Neural cell (in vitro differentiated cells): Measurements from ENCODE around the gene LTO1. TPM values are rescaled to one million over a fixed set of nuclear protein-coding genes. Genes with fewer than 3 reads are reported as not detected.

Experiments used
- H2AFZ ChIP-seq: fragments of 200-600, 300-800 bp; sonication (generic), shearing (Covaris generic); 2 replicates; pipeline ENCODE4 v1.6.0; 2014; ENCODE audit warnings: low read depth, mild to moderate bottlenecking, antibody characterized with exemption, low read length, moderate library complexity
- H3F3A ChIP-seq: fragments of 200-600 bp; shearing (Covaris generic); 2 replicates; pipeline ENCODE4 v1.6.1; 2016; ENCODE audit warnings: mild to moderate bottlenecking, moderate library complexity, mixed read lengths, antibody characterized with exemption, low read length; ENCODE audit not compliant: insufficient read depth, poor library complexity, severe bottlenecking
- H3K27ac ChIP-seq: fragments of 200-600, 300-800 bp; sonication (generic), shearing (Covaris generic); 2 replicates; pipeline ENCODE4 v1.5.1; 2014; ENCODE audit warnings: mild to moderate bottlenecking, low read length, moderate library complexity
- H3K27me3 ChIP-seq: fragments of 300-800, 200-600 bp; sonication (generic), shearing (Covaris generic); 2 replicates; pipeline ENCODE4 v1.6.0; 2014; ENCODE audit warnings: mild to moderate bottlenecking, low read depth, low read length, moderate library complexity; ENCODE audit not compliant: insufficient read depth
- H3K36me3 ChIP-seq: fragments of 300-800, 200-600 bp; sonication (generic), shearing (Covaris generic); 2 replicates; pipeline ENCODE4 v1.5.1; 2014; ENCODE audit warnings: mild to moderate bottlenecking, antibody characterized with exemption, low read length, moderate library complexity; ENCODE audit not compliant: insufficient read depth
- H3K4me2 ChIP-seq: fragments of 300-800, 200-600 bp; sonication (generic), shearing (Covaris generic); 2 replicates; pipeline ENCODE4 v1.6.0; 2014; ENCODE audit warnings: mild to moderate bottlenecking, low read length
- H3K4me3 ChIP-seq: fragments of 300-800, 200-600 bp; sonication (generic), shearing (Covaris generic); 2 replicates; pipeline ENCODE4 v1.5.1; 2014; ENCODE audit warnings: mild to moderate bottlenecking, low read length, moderate library complexity
- H3K79me2 ChIP-seq: fragments of 200-600 bp; shearing (Covaris generic); replicated peaks from 2 replicates; pipeline ENCODE4 v1.6.0; 2014; ENCODE audit warnings: mild to moderate bottlenecking, low read length, moderate library complexity; ENCODE audit not compliant: insufficient read depth
- H3K9ac ChIP-seq: fragments of 300-800, 200-600 bp; sonication (generic), shearing (Covaris generic); 2 replicates; pipeline ENCODE4 v1.6.1; 2016; ENCODE audit warnings: mild to moderate bottlenecking, low read length, mixed read lengths
- H3K9me2 ChIP-seq: fragments of 200-600 bp; shearing (Covaris generic); 2 replicates; pipeline ENCODE4 v1.6.1; 2016; ENCODE audit warnings: mild to moderate bottlenecking, low read length, mixed read lengths; ENCODE audit not compliant: insufficient read depth
- H3K9me3 ChIP-seq: fragments of 200-600, 300-800 bp; sonication (generic), shearing (Covaris generic); 2 replicates; pipeline ENCODE4 v1.6.1; 2016; ENCODE audit warnings: mild to moderate bottlenecking, mixed run types, low read length, moderate library complexity, mixed read lengths
- H4K20me1 ChIP-seq: fragments of 200-600 bp; shearing (Covaris generic); 2 replicates; pipeline ENCODE4 v1.6.1; 2016; ENCODE audit warnings: mild to moderate bottlenecking, mixed run types; ENCODE audit not compliant: insufficient read depth
- EP300 ChIP-seq: fragments of 450-650 bp; conservative IDR thresholded peaks from 2 replicates; pipeline ENCODE4 v1.6.1; 2014; ENCODE audit warnings: antibody characterized with exemption, mild to moderate bottlenecking, moderate library complexity; ENCODE audit not compliant: poor library complexity, severe bottlenecking
- EZH2 ChIP-seq: fragments of 200-600, 300-800 bp; shearing (Covaris generic), sonication (generic); IDR thresholded peaks from 2 replicates; pipeline ENCODE4 v1.6.1; 2014; ENCODE audit warnings: antibody characterized with exemption, low read length, borderline replicate concordance, mild to moderate bottlenecking; ENCODE audit not compliant: insufficient read depth, poor library complexity, severe bottlenecking
- MXI1 ChIP-seq: fragments of 450-650 bp; conservative IDR thresholded peaks from 2 replicates; pipeline ENCODE4 v1.6.1; 2014; ENCODE audit warnings: antibody characterized with exemption, mild to moderate bottlenecking; ENCODE audit not compliant: poor library complexity, severe bottlenecking
- POLR2AphosphoS5 ChIP-seq: IDR thresholded peaks from 2 replicates; pipeline ENCODE4 v1.6.1; 2012
- RAD21 ChIP-seq: fragments of 450-650 bp; conservative IDR thresholded peaks from 2 replicates; pipeline ENCODE4 v1.6.1; 2014; ENCODE audit warnings: antibody characterized with exemption, mild to moderate bottlenecking, moderate library complexity
- REST ChIP-seq: IDR thresholded peaks from 2 replicates; pipeline ENCODE4 v1.6.1; 2012; ENCODE audit warnings: borderline replicate concordance
- SMC3 ChIP-seq: fragments of 450-650 bp; conservative IDR thresholded peaks from 2 replicates; pipeline ENCODE4 v1.6.1; 2014; ENCODE audit warnings: antibody characterized with exemption, mild to moderate bottlenecking, moderate library complexity; ENCODE audit not compliant: poor library complexity
- TAF1 ChIP-seq: IDR thresholded peaks from 2 replicates; pipeline ENCODE4 v1.6.1; 2012; ENCODE audit warnings: low read depth
- polyA plus RNA-seq: library from polyadenylated mRNA; depleted of rRNA; stranded (reverse); fragments of >200 nt; gene quantifications from 2 replicates; pipeline ENCODE4 v1.2.3, GENCODE V29; 2014
- TF ChIP-seq, protein P1 (sequence below): fragments of 450-650 bp; IDR thresholded peaks from 2 replicates; pipeline ENCODE4 v1.5.1; 2014; ENCODE audit warnings: antibody characterized with exemption, mild to moderate bottlenecking, moderate library complexity; ENCODE audit not compliant: poor library complexity, severe bottlenecking

LTO1 gene
- polyA plus RNA-seq, 1 donor from 2014 or later: 44.4 TPM

GRCh38 chr11:69674267-69674885 lies 777 bp downstream of the LTO1 start:
- H3K27me3 ChIP-seq: no peaks in the 10 kb centered on the region
- peak overlapping the region; percentile 87 for H3K9ac ChIP-seq
- H3K27ac ChIP-seq: peak overlapping the region; percentile 57
- no peaks in the 10 kb centered on the region for H3K9me2 ChIP-seq
- peak overlapping the region; percentile 92 for H2AFZ ChIP-seq
- H3K4me2 ChIP-seq: peak overlapping the region; percentile 96
- peak overlapping the region; percentile 88 for H3K4me3 ChIP-seq
- TF ChIP-seq, protein P1, sequence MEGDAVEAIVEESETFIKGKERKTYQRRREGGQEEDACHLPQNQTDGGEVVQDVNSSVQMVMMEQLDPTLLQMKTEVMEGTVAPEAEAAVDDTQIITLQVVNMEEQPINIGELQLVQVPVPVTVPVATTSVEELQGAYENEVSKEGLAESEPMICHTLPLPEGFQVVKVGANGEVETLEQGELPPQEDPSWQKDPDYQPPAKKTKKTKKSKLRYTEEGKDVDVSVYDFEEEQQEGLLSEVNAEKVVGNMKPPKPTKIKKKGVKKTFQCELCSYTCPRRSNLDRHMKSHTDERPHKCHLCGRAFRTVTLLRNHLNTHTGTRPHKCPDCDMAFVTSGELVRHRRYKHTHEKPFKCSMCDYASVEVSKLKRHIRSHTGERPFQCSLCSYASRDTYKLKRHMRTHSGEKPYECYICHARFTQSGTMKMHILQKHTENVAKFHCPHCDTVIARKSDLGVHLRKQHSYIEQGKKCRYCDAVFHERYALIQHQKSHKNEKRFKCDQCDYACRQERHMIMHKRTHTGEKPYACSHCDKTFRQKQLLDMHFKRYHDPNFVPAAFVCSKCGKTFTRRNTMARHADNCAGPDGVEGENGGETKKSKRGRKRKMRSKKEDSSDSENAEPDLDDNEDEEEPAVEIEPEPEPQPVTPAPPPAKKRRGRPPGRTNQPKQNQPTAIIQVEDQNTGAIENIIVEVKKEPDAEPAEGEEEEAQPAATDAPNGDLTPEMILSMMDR: no peak
- TF ChIP-seq EZH2 (no peak), SMC3 (no peak), TAF1 (no peak), EP300 (no peak)
- no peaks in the 10 kb centered on the region for H3F3A ChIP-seq
- H4K20me1 ChIP-seq: no peaks in the 10 kb centered on the region
- no peaks in the 10 kb centered on the region for H3K36me3 ChIP-seq
- peaks cover 16% of the 10 kb centered on the region for H3K79me2 ChIP-seq
- H3K9me3 ChIP-seq: no peaks in the 10 kb centered on the region

GRCh38 chr11:69671734-69672465 lies 3.3 kb downstream of the LTO1 start:
- H3K4me2 ChIP-seq: no peak overlapping the region

More at GRCh38 chr11:69671734-69672465, 3.3 kb downstream of the LTO1 start:
- Histone ChIP-seq H3K36me3 (no peaks in the 10 kb centered on the region), H3K79me2 (peaks cover 16% of the 10 kb centered on the region), H3K27ac (no peak overlapping the region), H3F3A (no peaks in the 10 kb centered on the region), H3K9ac (no peak overlapping the region), H3K9me2 (no peaks in the 10 kb centered on the region), H4K20me1 (no peaks in the 10 kb centered on the region), H3K9me3 (no peaks in the 10 kb centered on the region), H2AFZ (no peak overlapping the region), H3K4me3 (no peak overlapping the region), H3K27me3 (no peaks in the 10 kb centered on the region)
- TF ChIP-seq TAF1 (no peak), RAD21 (no peak), SMC3 (no peak), EZH2 (no peak), MXI1 (no peak), EP300 (no peak), REST (no peak), POLR2AphosphoS5 (no peak)
- TF ChIP-seq, protein P1: no peak
